Upper lobe of right lung (tissue), 1 donor: ENCODE results near the gene SYT6. TPM values are rescaled to one million over a fixed set of nuclear protein-coding genes. Genes with fewer than 3 reads are reported as not detected.

ENCODE experiments used
- ATAC-seq: fragments of 200-7000 bp; cut with Tn5 transposase; one replicate; pipeline ENCODE4 v1.9.1; 2020; ENCODE audit warnings: mild to moderate bottlenecking, moderate library complexity
- DNase-seq: peaks from one replicate; pipeline ENCODE4 v3.0.0-alpha.2; 2020
- H3K27ac ChIP-seq: fragments of 200-600 bp; one replicate; pipeline ENCODE4 v1.8.0; 2022
- H3K27me3 ChIP-seq: fragments of 200-600 bp; one replicate; pipeline ENCODE4 v1.8.0; 2022; ENCODE audit warnings: mild to moderate bottlenecking
- H3K36me3 ChIP-seq: fragments of 200-600 bp; one replicate; pipeline ENCODE4 v1.8.0; 2022
- H3K4me1 ChIP-seq: fragments of 200-600 bp; one replicate; pipeline ENCODE4 v1.8.0; 2022
- H3K4me3 ChIP-seq: fragments of 200-600 bp; one replicate; pipeline ENCODE4 v1.8.0; 2022; ENCODE audit warnings: mild to moderate bottlenecking
- H3K9me3 ChIP-seq: fragments of 200-600 bp; one replicate; pipeline ENCODE4 v1.8.0; 2022
- CTCF ChIP-seq: fragments of 200-600 bp; IDR thresholded peaks from one replicate; pipeline ENCODE4 v1.8.0; 2022; ENCODE audit warnings: antibody characterized with exemption
- intact Hi-C: fragments of 100-400 bp; cut with DNase I; formaldehyde crosslinking; loops from one replicate; pipeline ENCODE4 v1.11.0; 2022
- long read RNA-seq: library from polyadenylated mRNA; unstranded; transcript quantifications from one replicate; pipeline ENCODE4 v2.0.0, GENCODE V29; 2021
- total RNA-seq: library from RNA; stranded (reverse); fragmentation: NEBNext Ultra II Directional; extraction: Animal tissue kit (Norgen Biotek cat#: 25700); gene quantifications from one replicate; pipeline ENCODE4 v1.2.1, GENCODE V29; 2021
- donor health status: DM: no; HTN: yes; CAD: no; lungs with severe emphysema.

The SYT6 gene
- not detected for total RNA-seq
- long read RNA-seq = 0 reads

- no peak for TF ChIP-seq CTCF
- ATAC-seq (no peak), DNase-seq (no peak)
- Histone ChIP-seq H3K27ac (no peak within 1 kb of the TSS), H3K36me3 (no peaks in the 10 kb centered on the region), H3K9me3 (no peaks in the 10 kb centered on the region), H3K4me3 (peak within 1 kb of the TSS; percentile 35), H3K27me3 (peaks cover 77% of the 10 kb centered on the region), H3K4me1 (peaks cover 30% of the 10 kb centered on the region)
- intact Hi-C loops = no loop called here
These were observed at the start of gene SYT6 for GRCh38 chr1:114153261-114154145. TSS of gene SYT6 (minus strand) at chr1:114153869. CDS start at chr1:114153772, 97 bp downstream.

GRCh38 chr1:114201486-114201885 lies 47.8 kb upstream of the SYT6 start:
- H3K36me3 ChIP-seq = no peaks in the 10 kb centered on the region
- no peak for ATAC-seq

GRCh38 chr1:114199017-114199594 lies 45.4 kb upstream of the SYT6 start:
- no peak for TF ChIP-seq CTCF

More at GRCh38 chr1:114201486-114201885, 47.8 kb upstream of the SYT6 start:
- no peaks in the 10 kb centered on the region for H3K4me1 ChIP-seq
- intact Hi-C loops = no loop called here
- no peak overlapping the region for H3K4me3 ChIP-seq
- no peak overlapping the region for H3K27ac ChIP-seq
- H3K9me3 ChIP-seq = no peaks in the 10 kb centered on the region
- no peak for DNase-seq
- TF ChIP-seq CTCF = no peak
- no peaks in the 10 kb centered on the region for H3K27me3 ChIP-seq

GRCh38 chr1:114196992-114197907 lies 43.6 kb upstream of the SYT6 start:
- Histone ChIP-seq H3K27me3 (no peaks in the 10 kb centered on the region), H3K9me3 (no peaks in the 10 kb centered on the region), H3K36me3 (no peaks in the 10 kb centered on the region), H3K4me1 (no peaks in the 10 kb centered on the region), H3K4me3 (no peak overlapping the region), H3K27ac (no peak overlapping the region)
- ATAC-seq = no peak
- intact Hi-C loops = no loop called here
- no peak for TF ChIP-seq CTCF
- no peak for DNase-seq

More at GRCh38 chr1:114199017-114199594, 45.4 kb upstream of the SYT6 start:
- Histone ChIP-seq H3K27me3 (no peaks in the 10 kb centered on the region), H3K9me3 (no peaks in the 10 kb centered on the region), H3K4me3 (no peak overlapping the region), H3K36me3 (no peaks in the 10 kb centered on the region), H3K27ac (no peak overlapping the region), H3K4me1 (no peaks in the 10 kb centered on the region)
- intact Hi-C loops = no loop called here
- DNase-seq = no peak
- ATAC-seq = no peak

- ATAC-seq (no peak), DNase-seq (no peak)
- no peaks in the 10 kb centered on the region for H3K27me3 ChIP-seq
- H3K9me3 ChIP-seq = no peaks in the 10 kb centered on the region
- no peak overlapping the region for H3K27ac ChIP-seq
- no peak for TF ChIP-seq CTCF
- H3K36me3 ChIP-seq = no peaks in the 10 kb centered on the region
- intact Hi-C loops = no loop called here
- no peak overlapping the region for H3K4me3 ChIP-seq
- no peaks in the 10 kb centered on the region for H3K4me1 ChIP-seq
These were observed 42.1 kb upstream of the SYT6 start for GRCh38 chr1:114195819-114196218.
